Gastrocnemius medialis (tissue), 4 donors: Measurements from ENCODE around the gene TMEM131L. TPM values are rescaled to one million over a fixed set of nuclear protein-coding genes. Genes with fewer than 3 reads are reported as not detected.

ENCODE experiments used
- ATAC-seq, 2 donors: fragments of 150-250 bp; one replicate each; pipeline ENCODE4 v1.9.1; 2016
- DNase-seq, 2 donors: peaks; one replicate each; pipeline ENCODE4 v3.0.0-alpha.2; 2019
- H3K27ac ChIP-seq, 4 donors: fragments of 200-600 bp; sonication (generic); 1 replicate in 1 of 4; 2 replicates in 3 of 4; pipeline ENCODE4 v1.5.1; 2016 to 2018; ENCODE audit warnings: mild to moderate bottlenecking in 2 of 4, moderate library complexity in 1 of 4
- H3K27me3 ChIP-seq, 3 donors: fragments of 200-600 bp; sonication (generic) in 2 of 3; 1 replicate in 1 of 3; 2 replicates in 2 of 3; pipeline versions ENCODE4 v1.5.1 to v1.6.0; 2016 to 2019; ENCODE audit warnings: mild to moderate bottlenecking in 1 of 3, moderate library complexity in 1 of 3
- H3K36me3 ChIP-seq, 2 donors: fragments of 200-600 bp; sonication (generic) in 1 of 2; one replicate each; pipeline ENCODE4 v1.5.1; 2017 to 2018
- H3K4me1 ChIP-seq, 2 donors: fragments of 200-600 bp; sonication (generic) in 1 of 2; one replicate each; pipeline ENCODE4 v1.5.1; 2016 to 2017; ENCODE audit warnings: mild to moderate bottlenecking in 2 of 2
- H3K4me3 ChIP-seq, 4 donors: fragments of 200-600 bp; sonication (generic) in 3 of 4; 1 replicate in 1 of 4; 2 replicates in 3 of 4; pipeline ENCODE4 v1.5.1; 2016 to 2019; ENCODE audit warnings: mild to moderate bottlenecking in 2 of 4
- H3K9me3 ChIP-seq, 3 donors: fragments of 200-600 bp; sonication (generic) in 2 of 3; 1 replicate in 1 of 3; 2 replicates in 2 of 3; pipeline ENCODE4 v1.5.1; 2016 to 2019
- CTCF ChIP-seq, 5 experiments: fragments of 450-650 bp in 3 of 5; fragments of 200-600 bp in 2 of 5; sonication (generic) in 2 of 5; IDR thresholded peaks in 4 of 5; conservative IDR thresholded peaks in 1 of 5; 1 replicate in 4 of 5; 2 replicates in 1 of 5; pipeline ENCODE4 v1.5.1; 2016 to 2019; ENCODE audit warnings: antibody characterized with exemption in 5 of 5, mild to moderate bottlenecking in 3 of 5, moderate library complexity in 3 of 5
- POLR2A ChIP-seq, 2 donors: fragments of 450-650 bp; IDR thresholded peaks; one replicate each; pipeline ENCODE4 v1.6.1; 2017; ENCODE audit warnings: antibody characterized with exemption in 2 of 2, mild to moderate bottlenecking in 2 of 2, moderate library complexity in 2 of 2
- in situ Hi-C, 4 donors: fragments of 200-750 bp; cut with MboI; loops; one replicate each; pipeline versions ENCODE4 v1.15.0 to v1.8.0; 2017; ENCODE audit warnings: low sequenced_read_pairs in 4 of 4
- intact Hi-C: fragments of 100-400 bp; cut with DNase I; formaldehyde crosslinking; loops from one replicate; pipeline ENCODE4 v1.15.1; 2023; ENCODE audit warnings: low total_unique reads
- total RNA-seq, 4 donors: library from RNA; depleted of rRNA; stranded (reverse); fragments of >200 nt; gene quantifications; one replicate each; pipeline versions ENCODE4 v1.1.0 to v1.2.3, GENCODE V29; 2016

Gene TMEM131L
- total RNA-seq, 4 donors from 2014 or later: 4.6 to 21.4 (median 9.5) TPM

GRCh38 chr4:153485860-153486259 lies 19.7 kb downstream of the TMEM131L start:
- H3K9me3 ChIP-seq: no peaks in the 10 kb centered on the region
- DNase-seq (no peak), ATAC-seq (no peak)
- no peaks in the 10 kb centered on the region for H3K36me3 ChIP-seq
- no peaks in the 10 kb centered on the region for H3K27me3 ChIP-seq
- H3K4me3 ChIP-seq: no peak overlapping the region
- peak overlapping the region; percentile 78 to 98 (median 84) for H3K27ac ChIP-seq
- TF ChIP-seq CTCF (IDR thresholded peaks at IDR 0.05 in 4 of 5, conservative IDR thresholded peaks at IDR 0.05 in 1 of 5) (no peak), POLR2A (IDR thresholded peaks at IDR 0.05) (no peak)
- in situ Hi-C loops (no loop called here), intact Hi-C loops (loop anchor here (5.0 kb wide), 1 partner anchor 76 kb away; no protein-coding TSS in a partner anchor)
- H3K4me1 ChIP-seq: peaks cover 77 to 81% of the 10 kb centered on the region in 2 donors

DNA sequence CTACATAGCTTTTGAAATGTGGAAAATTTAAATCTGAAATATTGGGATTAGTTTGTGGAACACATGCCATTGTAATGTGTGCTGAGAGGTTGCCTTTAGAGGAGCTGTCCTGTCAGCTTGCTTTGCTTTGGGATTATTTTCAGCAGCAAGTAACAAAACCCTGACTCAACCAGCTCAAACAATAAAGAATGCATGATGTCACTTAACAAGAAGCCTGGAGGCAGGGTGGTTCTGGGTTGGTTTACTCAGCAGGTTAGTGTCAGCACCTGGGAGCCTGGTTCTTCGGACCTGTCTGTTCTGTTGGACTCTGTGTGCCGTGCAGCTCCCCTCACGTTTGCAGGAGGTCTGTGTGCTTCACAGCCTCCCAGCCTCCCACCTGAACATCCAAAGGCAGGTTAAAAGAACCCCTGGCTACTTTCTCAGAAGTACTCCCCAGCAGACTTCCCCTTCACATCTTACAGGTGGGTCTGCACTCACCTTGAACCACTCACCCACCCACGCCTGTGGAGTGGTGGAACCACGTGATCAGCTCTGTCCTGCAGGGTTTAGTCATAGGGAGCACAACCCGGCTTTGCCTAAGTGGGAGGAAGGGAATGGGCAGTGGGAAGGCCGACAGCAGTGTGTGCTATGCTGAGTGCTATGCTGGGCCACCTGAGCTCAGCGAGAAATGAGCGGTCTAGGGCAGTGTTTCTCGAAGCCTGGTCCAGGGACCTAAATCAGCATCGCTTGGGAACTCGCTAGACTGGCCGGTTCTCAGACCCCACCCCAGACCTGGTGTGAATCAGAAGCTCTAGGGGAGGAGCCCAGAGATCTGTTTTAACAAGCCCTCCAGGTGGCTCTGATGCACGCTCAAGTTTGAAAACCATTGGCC lies 20.4 kb downstream of the TMEM131L start:
- in situ Hi-C loops: no loop called here
- no peak for TF ChIP-seq POLR2A (IDR thresholded peaks at IDR 0.05)
- no peak for TF ChIP-seq CTCF (IDR thresholded peaks at IDR 0.05 in 4 of 5, conservative IDR thresholded peaks at IDR 0.05 in 1 of 5)
- ATAC-seq (peak; percentile 63 to 66), DNase-seq (peak in 1 of 2 donors; percentile 60)
- H3K9me3 ChIP-seq: no peaks in the 10 kb centered on the region
- no peaks in the 10 kb centered on the region for H3K36me3 ChIP-seq
- no peaks in the 10 kb centered on the region for H3K27me3 ChIP-seq
- no peak overlapping the region for H3K4me3 ChIP-seq
- peaks cover 84 to 87% of the 10 kb centered on the region in 2 donors for H3K4me1 ChIP-seq
- H3K27ac ChIP-seq: peak overlapping the region; percentile 78 to 98 (median 84)
- intact Hi-C loops: loop anchor here (5.0 kb wide), 1 partner anchor 76 kb away; no protein-coding TSS in a partner anchor

- intact Hi-C loops: loop anchor here (5.0 kb wide), 1 partner anchor 74 kb away; no protein-coding TSS in a partner anchor
- H3K4me1 ChIP-seq: peaks cover 83 to 86% of the 10 kb centered on the region in 2 donors
Measured at GRCh38 chr4:153488006-153488891, 22.1 kb downstream of the TMEM131L start.

More at GRCh38 chr4:153488006-153488891, 22.1 kb downstream of the TMEM131L start:
- Histone ChIP-seq H3K9me3 (no peaks in the 10 kb centered on the region), H3K27me3 (no peaks in the 10 kb centered on the region), H3K27ac (peak overlapping the region; percentile 78 to 98 (median 84)), H3K4me3 (peak overlapping the region; percentile 19 to 49 (median 43)), H3K36me3 (no peaks in the 10 kb centered on the region)
- peak in 1 of 2 donors; percentile 63 for DNase-seq
- in situ Hi-C loops: no loop called here
- TF ChIP-seq CTCF (IDR thresholded peaks at IDR 0.05 in 4 of 5, conservative IDR thresholded peaks at IDR 0.05 in 1 of 5) (no peak), POLR2A (IDR thresholded peaks at IDR 0.05) (no peak)
- ATAC-seq: peak; percentile 11 to 25
